GM19043 (cell line): ENCODE measurements around the gene OXGR1.
"Not testable (repeated sequence)": the region's sequence is repeated elsewhere in the genome, so short reads cannot be mapped to it uniquely, and the experiment has no call there.

Experiments used
- ATAC-seq: cut with Tn5 transposase; IDR thresholded peaks from one replicate; pipeline ENCODE4 v1.9.1; 2021; ENCODE audit warnings: low read depth; ENCODE audit not compliant: unreplicated experiment

The OXGR1 gene

GRCh38 chr13:97008643-97009042 is 14.4 kb upstream of the OXGR1 start:
- no peak for ATAC-seq

GRCh38 chr13:97005625-97006262 is 11.5 kb upstream of the OXGR1 start:
- ATAC-seq = no peak

- no peak for ATAC-seq
These were observed 10.6 kb upstream of the OXGR1 start for GRCh38 chr13:97004886-97005285.

- ATAC-seq = no peak
These were observed 10.0 kb upstream of the OXGR1 start for GRCh38 chr13:97004096-97004876.

GRCh38 chr13:97003071-97003470 is 8.8 kb upstream of the OXGR1 start:
- ATAC-seq = no peak

GRCh38 chr13:97002581-97002980 is 8.3 kb upstream of the OXGR1 start:
- ATAC-seq = no peak

- ATAC-seq = no peak
These were observed 7.4 kb upstream of the OXGR1 start for GRCh38 chr13:97001636-97002035.

GRCh38 chr13:97000295-97000925 is 6.1 kb upstream of the OXGR1 start:
- no peak for ATAC-seq

GRCh38 chr13:96999091-96999490 is 4.8 kb upstream of the OXGR1 start:
- no peak for ATAC-seq

- no peak for ATAC-seq
These were observed 3.8 kb upstream of the OXGR1 start for GRCh38 chr13:96998051-96998450.

- no peak for ATAC-seq
These were observed 2.6 kb upstream of the OXGR1 start for GRCh38 chr13:96996886-96997285.

- ATAC-seq = no peak
These were observed 1.8 kb upstream of the OXGR1 start for GRCh38 chr13:96996107-96996506.

GRCh38 chr13:96994858-96995243 is 575 bp upstream of the OXGR1 start:
- ATAC-seq = no peak

GRCh38 chr13:96993634-96994016 is 651 bp downstream of the OXGR1 start:
- no peak for ATAC-seq

- ATAC-seq = no peak
These were observed 1.6 kb downstream of the OXGR1 start for GRCh38 chr13:96992633-96993032.

GRCh38 chr13:96991072-96991471 is 3.2 kb downstream of the OXGR1 start:
- ATAC-seq = no peak

- ATAC-seq = no peak
These were observed 5.8 kb downstream of the OXGR1 start for GRCh38 chr13:96988441-96988840.

- ATAC-seq = peak; percentile 100
These were observed 10.2 kb downstream of the OXGR1 start for GRCh38 chr13:96984051-96984508.

GRCh38 chr13:96982672-96983071 is 11.6 kb downstream of the OXGR1 start:
- ATAC-seq = no peak

GRCh38 chr13:96979861-96980260 is 14.4 kb downstream of the OXGR1 start:
- ATAC-seq = not testable (repeated sequence)

- no peak for ATAC-seq
These were observed 26.2 kb downstream of the OXGR1 start for GRCh38 chr13:96968027-96968426.
